Smooth muscle cell (in vitro differentiated cells): ENCODE data around the gene FRMD3. TPM values are rescaled to one million over a fixed set of nuclear protein-coding genes. Genes with fewer than 3 reads are reported as not detected.

Experiments used
- DNase-seq: peaks from one replicate; lab custom pipeline; 2025; ENCODE audit not compliant: unreplicated experiment; lab: John Stamatoyannopoulos, UW
- H2AFZ ChIP-seq: fragments of 200-600 bp; sonication (generic); 2 replicates; pipeline ENCODE4 v1.6.0; 2016; ENCODE audit warnings: antibody characterized with exemption, low read depth, mild to moderate bottlenecking
- H3F3A ChIP-seq: fragments of 200-600 bp; sonication (generic); 2 replicates; pipeline ENCODE4 v1.6.0; 2017; ENCODE audit warnings: antibody characterized with exemption, low read depth
- H3K27ac ChIP-seq: fragments of 200-600 bp; sonication (generic); 2 replicates; pipeline ENCODE4 v1.5.1; 2016; ENCODE audit warnings: low read depth, mild to moderate bottlenecking
- H3K27me3 ChIP-seq: fragments of 200-600 bp; sonication (generic); 2 replicates; pipeline ENCODE4 v1.6.1; 2016; ENCODE audit warnings: low read depth, mild to moderate bottlenecking
- H3K36me3 ChIP-seq: fragments of 200-600 bp; sonication (generic); 2 replicates; pipeline ENCODE4 v1.5.1; 2016; ENCODE audit warnings: low read depth
- H3K4me1 ChIP-seq: fragments of 200-600 bp; sonication (generic); 2 replicates; pipeline ENCODE4 v1.5.1; 2016; ENCODE audit warnings: low read depth
- H3K4me2 ChIP-seq: fragments of 200-600 bp; sonication (generic); 2 replicates; pipeline ENCODE4 v1.6.0; 2016; ENCODE audit warnings: mild to moderate bottlenecking
- H3K4me3 ChIP-seq: fragments of 200-600 bp; sonication (generic); 2 replicates; pipeline ENCODE4 v1.5.1; 2016; ENCODE audit warnings: mild to moderate bottlenecking
- H3K79me2 ChIP-seq: fragments of 200-600 bp; sonication (generic); 2 replicates; pipeline ENCODE4 v1.6.0; 2016; ENCODE audit warnings: low read depth, mild to moderate bottlenecking
- H3K9ac ChIP-seq: fragments of 200-600 bp; sonication (generic); 2 replicates; pipeline ENCODE4 v1.6.0; 2016; ENCODE audit warnings: low read depth
- H3K9me3 ChIP-seq: fragments of 200-600 bp; sonication (generic); replicated peaks from 2 replicates; pipeline ENCODE4 v1.5.1; 2016; ENCODE audit warnings: low read depth
- H4K20me1 ChIP-seq: fragments of 200-600 bp; sonication (generic); 2 replicates; pipeline ENCODE4 v1.6.0; 2016; ENCODE audit warnings: low read depth
- WGBS: methylation state at CpG from one replicate; pipeline ENCODE4 v1.1.7; 2016; ENCODE audit warnings: low lambda C conversion rate; 5-methylcytosine and 5-hydroxymethylcytosine counted together
- polyA plus RNA-seq: library from polyadenylated mRNA; unstranded; fragments of >200 nt; fragmentation: Nextera tagmentation; extraction: Ambion mirVana; gene quantifications from 2 replicates; pipeline ENCODE4 v1.2.1, GENCODE V29; 2016
- total RNA-seq: library from RNA; depleted of rRNA; stranded (reverse); fragments of >200 nt; gene quantifications from 2 replicates; pipeline ENCODE4 v1.2.3, GENCODE V29; 2014
- TF ChIP-seq, protein P1 (sequence below): fragments of 200-600 bp; sonication (generic); IDR thresholded peaks from 2 replicates; pipeline ENCODE4 v1.5.1; 2017; ENCODE audit warnings: borderline replicate concordance, mild to moderate bottlenecking, antibody characterized with exemption; ENCODE audit not compliant: insufficient read depth, poor library complexity, severe bottlenecking

Gene FRMD3
- total and polyA plus RNA-seq, 2 experiments from 2014 or later = 0.72 to 2.8 TPM

- Histone ChIP-seq H3K9ac (no peak overlapping the region), H3K4me1 (peaks cover 4% of the 10 kb centered on the region), H3K27me3 (no peaks in the 10 kb centered on the region), H3F3A (no peaks in the 10 kb centered on the region), H3K9me3 (no peaks in the 10 kb centered on the region), H3K79me2 (no peaks in the 10 kb centered on the region), H4K20me1 (no peaks in the 10 kb centered on the region), H3K4me3 (no peak overlapping the region), H3K4me2 (peak overlapping the region; percentile 65), H2AFZ (no peak overlapping the region), H3K27ac (no peak overlapping the region), H3K36me3 (no peaks in the 10 kb centered on the region)
- WGBS = 61% methylated on average over 6 of the region's 6 CpGs
- DNase-seq = no peak
- TF ChIP-seq, protein P1, sequence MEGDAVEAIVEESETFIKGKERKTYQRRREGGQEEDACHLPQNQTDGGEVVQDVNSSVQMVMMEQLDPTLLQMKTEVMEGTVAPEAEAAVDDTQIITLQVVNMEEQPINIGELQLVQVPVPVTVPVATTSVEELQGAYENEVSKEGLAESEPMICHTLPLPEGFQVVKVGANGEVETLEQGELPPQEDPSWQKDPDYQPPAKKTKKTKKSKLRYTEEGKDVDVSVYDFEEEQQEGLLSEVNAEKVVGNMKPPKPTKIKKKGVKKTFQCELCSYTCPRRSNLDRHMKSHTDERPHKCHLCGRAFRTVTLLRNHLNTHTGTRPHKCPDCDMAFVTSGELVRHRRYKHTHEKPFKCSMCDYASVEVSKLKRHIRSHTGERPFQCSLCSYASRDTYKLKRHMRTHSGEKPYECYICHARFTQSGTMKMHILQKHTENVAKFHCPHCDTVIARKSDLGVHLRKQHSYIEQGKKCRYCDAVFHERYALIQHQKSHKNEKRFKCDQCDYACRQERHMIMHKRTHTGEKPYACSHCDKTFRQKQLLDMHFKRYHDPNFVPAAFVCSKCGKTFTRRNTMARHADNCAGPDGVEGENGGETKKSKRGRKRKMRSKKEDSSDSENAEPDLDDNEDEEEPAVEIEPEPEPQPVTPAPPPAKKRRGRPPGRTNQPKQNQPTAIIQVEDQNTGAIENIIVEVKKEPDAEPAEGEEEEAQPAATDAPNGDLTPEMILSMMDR = no peak
These were observed 210.2 kb downstream of the FRMD3 start for GRCh38 chr9:83327750-83328622.

- no peaks in the 10 kb centered on the region for H3K79me2 ChIP-seq
- no peak overlapping the region for H3K4me3 ChIP-seq
- WGBS = 10% methylated on average over 3 of the region's 3 CpGs
- H3K4me1 ChIP-seq = peaks cover 4% of the 10 kb centered on the region
- no peaks in the 10 kb centered on the region for H3K36me3 ChIP-seq
- TF ChIP-seq, protein P1 = no peak
- no peaks in the 10 kb centered on the region for H3K27me3 ChIP-seq
- no peak for DNase-seq
- H4K20me1 ChIP-seq = no peaks in the 10 kb centered on the region
- peak overlapping the region; percentile 65 for H3K4me2 ChIP-seq
- no peak overlapping the region for H3K9ac ChIP-seq
- no peaks in the 10 kb centered on the region for H3K9me3 ChIP-seq
- no peak overlapping the region for H3K27ac ChIP-seq
- no peak overlapping the region for H2AFZ ChIP-seq
- no peaks in the 10 kb centered on the region for H3F3A ChIP-seq
These were observed 210.9 kb downstream of the FRMD3 start for GRCh38 chr9:83327323-83327722.

DNA sequence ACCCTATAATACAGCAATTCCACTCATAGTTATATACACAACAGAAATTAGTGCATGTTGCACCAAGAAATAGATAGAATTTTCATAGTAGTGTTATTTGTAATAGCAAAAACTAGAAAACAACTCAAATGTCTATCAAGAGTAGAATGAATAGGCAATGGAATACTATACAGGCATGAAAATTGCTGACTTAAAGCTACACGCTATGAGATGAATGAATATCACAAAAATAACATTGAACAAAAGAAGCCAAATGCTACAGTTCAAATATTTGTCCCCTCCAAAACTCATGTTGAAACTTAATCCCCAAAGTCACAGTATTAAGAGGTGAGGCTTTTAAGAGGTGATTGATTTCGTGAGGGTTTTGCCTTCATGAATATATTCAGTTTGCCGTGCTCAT, 215.1 kb downstream of the FRMD3 start:
- Histone ChIP-seq H3K9me3 (no peaks in the 10 kb centered on the region), H3K4me2 (no peak overlapping the region), H3K36me3 (no peaks in the 10 kb centered on the region), H3K9ac (no peak overlapping the region), H3F3A (no peaks in the 10 kb centered on the region), H2AFZ (no peak overlapping the region), H3K27me3 (no peaks in the 10 kb centered on the region), H3K79me2 (no peaks in the 10 kb centered on the region), H3K27ac (no peak overlapping the region), H3K4me3 (no peak overlapping the region), H3K4me1 (peaks cover 4% of the 10 kb centered on the region), H4K20me1 (no peaks in the 10 kb centered on the region)
- DNase-seq = no peak
- 92% methylated on average over 3 of the region's 3 CpGs for WGBS
- TF ChIP-seq, protein P1 = no peak
